HG03342 (cell line): ENCODE results near the gene DCDC2C.

Source experiments
- ATAC-seq: cut with Tn5 transposase; IDR thresholded peaks from one replicate; pipeline ENCODE4 v1.9.1; 2021; ENCODE audit warnings: mild to moderate bottlenecking, moderate library complexity; ENCODE audit not compliant: unreplicated experiment

Gene DCDC2C

DNA sequence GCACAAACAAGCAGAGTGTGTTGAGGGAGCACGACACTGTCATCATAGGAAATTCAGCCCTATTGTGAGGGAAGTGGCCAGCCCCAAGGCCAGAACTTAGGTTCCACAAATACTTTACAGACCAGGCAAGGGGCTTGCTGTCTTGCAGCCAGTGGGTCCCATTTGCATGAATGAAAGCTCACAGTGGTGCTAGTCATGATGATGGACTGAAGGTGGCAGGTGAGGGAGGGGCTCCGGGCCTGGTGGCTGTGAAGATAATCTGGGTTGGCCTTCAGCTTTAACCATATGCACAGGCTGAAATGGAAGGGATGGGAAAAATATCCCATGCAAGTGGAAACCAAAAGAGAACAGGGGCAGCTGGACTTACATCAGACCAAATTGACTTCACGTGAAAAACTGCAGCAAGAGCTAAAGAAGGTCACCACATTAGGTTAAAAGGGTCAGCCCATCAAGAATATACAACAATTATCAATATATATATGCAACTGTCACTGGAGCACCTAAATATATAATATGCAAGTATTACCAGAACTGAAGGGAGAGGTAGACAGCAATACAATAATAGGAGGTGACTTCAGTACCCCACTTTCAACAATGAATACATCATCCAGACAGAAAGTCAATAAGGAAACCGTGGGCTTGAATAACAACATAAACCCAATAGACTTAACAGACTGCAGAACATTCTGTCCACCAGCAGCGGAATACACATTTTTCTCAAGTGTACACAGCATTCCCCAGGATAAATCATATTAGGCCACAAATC lies 39.6 kb downstream of the DCDC2C start:
- ATAC-seq = no peak

DNA sequence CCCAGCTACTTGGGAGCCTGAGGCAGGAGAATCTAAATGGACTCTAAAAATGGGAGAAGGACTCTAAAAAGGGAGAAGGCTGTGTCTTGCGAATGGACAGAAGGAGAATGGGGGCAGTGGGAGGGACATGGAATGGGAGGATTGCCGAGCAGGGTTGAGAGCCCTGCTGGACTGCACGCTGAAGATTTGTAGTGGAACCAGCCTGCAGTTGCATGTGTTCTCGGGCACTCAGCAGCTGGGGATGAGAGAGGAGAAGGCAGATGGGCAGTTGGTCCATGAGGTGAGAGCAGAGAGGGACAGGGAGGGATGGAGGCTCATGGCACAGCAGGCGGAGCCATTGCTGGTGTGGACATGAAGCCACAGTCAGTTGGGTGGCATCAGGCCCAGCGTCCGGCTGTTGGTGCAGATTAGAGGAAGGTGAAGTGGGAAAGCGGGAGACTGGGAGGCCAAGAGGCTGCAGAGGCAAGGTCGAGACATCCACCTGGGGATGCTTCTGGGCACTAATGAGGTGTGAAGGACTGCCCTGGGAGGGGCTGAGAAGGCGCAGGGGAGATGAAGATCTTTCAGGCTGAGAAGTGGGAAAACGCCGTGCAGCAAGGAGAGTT lies 40.7 kb downstream of the DCDC2C start:
- no peak for ATAC-seq

DNA sequence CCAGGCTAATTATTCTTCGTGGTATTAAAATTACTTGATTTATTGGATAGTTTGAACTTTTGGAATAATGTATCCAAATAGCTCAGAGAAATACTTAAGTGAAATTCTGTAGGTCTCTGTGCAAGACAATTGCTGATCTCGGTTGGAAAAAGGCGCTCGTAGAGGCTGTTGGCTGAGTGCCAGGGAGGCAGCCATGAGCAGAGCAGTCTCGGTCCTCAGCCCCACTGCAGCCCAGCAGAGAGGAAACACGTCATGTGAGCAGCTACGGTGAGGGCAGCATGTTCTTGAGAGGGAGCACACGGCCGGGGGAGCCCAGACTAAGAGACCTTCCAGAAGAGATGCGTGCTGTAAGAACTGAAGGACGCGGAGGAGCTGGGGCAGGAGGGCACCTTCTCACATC lies 42.5 kb downstream of the DCDC2C start:
- ATAC-seq = no peak

DNA sequence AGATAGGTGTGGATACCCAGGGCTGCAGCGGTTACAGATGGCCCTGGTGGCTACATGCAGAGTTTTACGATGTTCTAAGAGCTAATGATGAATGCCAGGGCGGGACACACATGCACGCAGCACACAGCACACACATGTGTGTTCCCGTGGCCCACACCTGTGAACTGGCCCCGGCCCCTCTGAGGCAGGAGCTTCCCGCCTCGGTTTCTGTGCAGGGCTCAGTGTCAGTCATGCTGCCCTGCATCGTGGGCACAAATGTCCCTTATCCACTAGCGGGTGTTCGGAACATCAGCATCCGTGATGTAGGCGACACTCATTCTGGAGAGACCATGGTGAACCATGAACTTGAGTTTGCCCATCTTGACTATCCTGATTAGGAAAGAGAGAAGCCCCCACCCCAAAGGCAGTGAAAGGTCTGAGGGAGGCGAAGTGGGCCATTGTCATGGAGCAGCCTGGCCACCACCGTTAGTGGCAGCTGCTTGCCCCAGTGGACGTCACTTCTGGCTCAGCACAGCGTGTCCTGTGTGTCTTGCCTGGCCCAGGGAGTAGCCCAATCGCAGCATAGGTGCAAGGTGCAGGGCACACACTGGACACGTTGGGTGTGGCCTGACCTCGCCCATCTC lies 43.8 kb downstream of the DCDC2C start:
- ATAC-seq = no peak

DNA sequence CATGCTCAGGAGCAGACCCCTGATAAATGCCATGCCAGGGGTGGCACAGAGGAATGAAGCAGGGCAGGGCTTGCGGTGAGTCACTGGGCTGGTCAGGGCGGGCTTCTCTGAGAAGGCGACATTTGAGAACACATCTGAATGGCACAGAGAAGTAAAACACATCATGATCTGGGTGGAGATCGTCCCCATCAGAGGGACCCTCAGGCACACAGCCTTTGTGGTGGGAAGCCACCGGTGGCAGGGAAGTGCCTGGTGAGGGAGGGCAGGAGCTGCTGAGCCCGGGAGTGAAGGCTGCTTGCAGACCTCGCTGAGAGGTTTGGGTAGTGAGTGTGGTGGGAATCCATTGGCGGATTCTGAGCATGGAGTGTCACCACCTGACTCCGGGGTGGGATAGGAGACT lies 44.5 kb downstream of the DCDC2C start:
- ATAC-seq = no peak

DNA sequence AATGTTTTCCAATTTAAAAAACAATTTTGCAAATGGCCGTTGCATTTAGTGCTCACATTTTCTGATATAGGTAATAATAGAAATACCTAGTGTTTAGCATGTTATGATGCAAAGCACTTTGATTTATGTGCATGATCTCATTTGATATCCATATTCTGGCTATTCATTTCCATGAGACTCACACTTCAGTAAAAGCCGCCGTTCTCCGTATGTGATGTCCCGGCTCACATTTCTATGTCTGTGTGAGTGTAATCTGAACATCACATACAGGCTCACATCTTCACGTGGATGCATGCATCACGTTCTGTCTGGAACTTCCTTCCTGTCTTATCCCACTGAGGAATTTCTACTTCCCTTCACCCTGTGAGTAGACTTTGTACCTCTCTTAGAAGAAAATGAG lies 45.8 kb downstream of the DCDC2C start:
- no peak for ATAC-seq

DNA sequence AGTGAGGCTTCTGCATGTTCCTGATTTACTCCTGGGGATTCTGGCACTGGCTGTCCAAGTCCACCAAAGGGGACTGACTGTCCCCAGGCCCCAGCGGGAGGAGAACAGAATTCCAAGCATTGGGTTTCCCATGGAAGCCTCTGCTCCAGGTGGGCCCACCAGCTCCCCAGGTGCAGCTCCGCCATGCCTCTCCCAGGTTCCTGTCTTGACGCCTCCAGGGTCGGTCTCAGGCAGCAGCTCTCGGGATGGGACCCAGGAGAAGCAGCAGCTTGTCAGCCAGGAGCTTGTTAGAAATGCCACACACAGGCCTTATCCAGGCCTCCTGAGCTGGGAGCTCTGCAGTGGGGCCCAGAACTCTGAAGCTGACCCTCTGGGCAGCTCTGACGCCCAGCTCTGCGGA lies 47.9 kb downstream of the DCDC2C start:
- no peak for ATAC-seq

DNA sequence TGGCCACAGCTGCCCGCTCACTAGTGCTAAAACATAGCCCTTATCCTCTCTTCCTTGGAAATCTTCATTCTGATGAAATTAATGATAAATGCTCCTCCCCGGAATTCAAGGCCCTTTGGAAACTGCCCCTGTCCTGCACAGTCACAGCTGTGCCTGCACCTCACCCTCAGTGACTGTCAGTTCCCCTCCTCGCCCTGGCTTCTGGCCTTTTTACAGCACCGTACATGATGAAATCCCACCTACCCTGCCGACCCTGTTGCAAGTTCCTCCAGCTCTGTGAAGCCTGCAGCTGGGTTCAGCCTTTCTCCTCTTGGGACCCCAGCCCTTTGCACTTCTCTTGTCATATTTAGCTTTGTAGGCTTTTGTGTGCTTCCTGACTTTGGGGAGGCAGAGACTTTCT lies 48.4 kb downstream of the DCDC2C start:
- ATAC-seq = no peak

DNA sequence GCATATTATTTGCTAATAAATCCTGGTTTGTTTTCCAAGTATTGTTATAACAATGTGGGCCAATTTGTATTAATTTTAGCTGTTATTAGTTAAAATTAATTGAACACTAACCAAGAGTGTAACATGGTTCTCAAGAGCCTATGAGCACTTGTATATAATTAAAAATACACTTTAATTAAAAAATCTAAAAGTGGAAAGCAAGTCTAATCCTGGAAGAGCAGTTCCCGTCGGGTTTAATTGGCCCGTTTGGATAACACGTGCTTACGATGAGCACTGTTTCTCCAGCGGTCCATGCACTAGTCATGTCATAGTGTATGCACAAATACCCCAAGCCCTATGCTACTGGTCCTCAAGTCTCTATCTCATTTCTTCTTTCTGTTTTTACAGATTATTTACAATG lies 49.0 kb downstream of the DCDC2C start:
- ATAC-seq = no peak

DNA sequence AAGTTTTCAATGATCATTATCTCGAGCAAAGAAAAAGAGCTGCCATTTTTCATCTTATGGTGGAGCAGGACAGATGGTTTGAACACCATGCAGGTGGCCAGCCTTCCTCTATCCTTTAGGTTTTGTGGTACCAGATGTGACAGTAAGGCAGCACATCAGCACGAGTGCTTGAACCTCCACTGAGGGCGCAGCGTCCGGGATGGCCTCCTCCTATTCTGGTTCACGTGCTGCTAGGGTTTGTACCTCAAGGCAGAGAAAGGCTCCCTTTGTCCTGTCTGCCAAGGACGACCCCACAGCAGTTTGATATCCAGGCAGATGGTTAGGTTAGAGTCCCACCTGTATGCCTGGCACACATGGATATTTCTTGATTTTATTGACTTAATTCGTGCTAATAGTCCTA lies 50.2 kb downstream of the DCDC2C start:
- ATAC-seq = no peak

DNA sequence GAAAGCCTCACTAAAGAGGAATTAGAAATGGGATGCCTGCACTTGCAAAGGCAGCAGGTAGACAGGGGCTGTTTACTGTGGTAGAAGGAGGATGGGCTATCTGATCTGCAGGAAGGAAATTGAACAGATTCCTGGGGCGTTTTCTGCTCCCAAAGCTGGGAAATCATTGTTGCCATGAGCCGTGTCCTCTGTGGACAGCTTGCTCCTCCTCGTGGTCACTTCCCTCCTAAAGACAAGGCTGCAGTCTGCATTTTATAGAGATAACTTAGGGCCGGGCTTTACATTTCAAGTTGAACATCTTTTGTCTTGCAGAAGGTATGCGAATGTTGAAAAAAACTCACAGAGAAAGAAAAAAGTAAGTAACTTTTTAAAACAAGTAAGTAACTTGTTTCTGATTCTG lies 50.9 kb downstream of the DCDC2C start:
- ATAC-seq = no peak

DNA sequence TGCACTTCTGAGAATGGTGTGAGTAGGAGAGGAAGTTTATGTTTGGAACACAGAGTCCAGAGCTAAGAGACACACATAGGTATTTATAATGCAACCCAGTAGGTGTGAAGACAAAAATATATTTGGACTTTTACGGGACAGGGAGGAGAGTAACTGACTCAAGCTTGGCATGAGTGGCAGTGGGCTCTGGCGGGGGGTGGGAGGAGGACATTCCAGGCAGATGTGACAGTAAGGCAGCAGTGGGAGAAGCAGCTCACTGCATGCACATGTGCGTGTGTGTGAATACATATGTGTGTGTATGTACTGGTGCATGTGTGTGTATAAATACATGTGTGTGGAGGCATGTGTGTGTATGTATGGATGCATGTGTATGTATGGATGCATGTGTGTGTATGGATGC lies 51.4 kb downstream of the DCDC2C start:
- no peak for ATAC-seq

DNA sequence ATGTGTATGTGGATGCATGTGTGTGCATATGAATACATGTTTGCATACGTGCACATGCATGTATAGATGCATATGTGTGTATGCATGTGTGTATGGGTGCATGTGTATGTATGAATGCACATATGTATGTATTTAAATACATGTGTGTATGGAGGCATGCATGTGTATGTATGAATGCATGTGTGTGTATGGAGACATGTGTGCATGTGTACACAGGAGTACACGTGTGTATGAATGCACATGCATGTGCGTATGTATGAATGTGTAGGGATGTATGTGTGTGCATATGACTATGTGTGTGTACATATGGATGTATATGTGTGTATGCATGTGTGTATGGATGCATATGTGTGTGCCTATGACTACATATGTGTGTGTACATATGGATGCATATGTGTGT lies 51.9 kb downstream of the DCDC2C start:
- ATAC-seq = no peak

DNA sequence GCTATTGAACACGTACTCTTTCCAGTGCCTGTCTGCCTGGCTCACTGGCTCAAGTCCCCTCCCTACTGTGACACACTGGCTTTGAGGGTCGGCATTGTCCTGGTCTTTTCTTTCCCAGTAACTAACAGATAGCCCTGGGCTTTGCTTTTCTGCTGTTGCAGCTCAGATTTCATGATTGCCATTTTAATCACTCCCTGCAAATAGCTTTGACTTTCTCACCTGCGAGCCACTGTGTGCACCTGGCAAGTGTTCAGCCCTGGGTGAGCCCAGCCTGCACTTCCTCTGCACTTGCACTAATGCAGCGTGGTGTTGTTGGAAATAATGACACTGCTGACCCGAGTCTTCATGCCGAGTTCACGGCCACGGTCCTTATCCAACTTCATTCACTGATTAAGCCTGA lies 52.9 kb downstream of the DCDC2C start:
- no peak for ATAC-seq

DNA sequence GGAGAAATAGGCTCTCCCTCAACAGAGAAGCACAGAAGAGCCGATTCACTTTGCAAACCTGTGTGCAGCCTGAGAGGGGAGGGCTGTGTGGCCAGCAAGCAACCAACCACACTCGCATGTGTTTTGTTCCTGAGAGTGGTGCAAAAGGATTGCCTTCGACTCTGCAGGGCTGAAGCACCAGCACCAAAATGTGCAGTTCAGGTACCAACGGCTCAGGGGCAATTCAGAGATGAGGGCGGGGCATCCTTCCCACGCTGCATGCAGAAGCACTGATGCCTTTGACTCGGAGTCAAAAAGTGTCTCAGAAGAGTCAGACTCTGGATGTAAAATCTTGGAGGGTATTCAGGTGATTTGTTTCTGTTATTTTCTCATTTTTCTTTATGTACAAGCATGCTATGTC lies 55.5 kb downstream of the DCDC2C start:
- no peak for ATAC-seq

DNA sequence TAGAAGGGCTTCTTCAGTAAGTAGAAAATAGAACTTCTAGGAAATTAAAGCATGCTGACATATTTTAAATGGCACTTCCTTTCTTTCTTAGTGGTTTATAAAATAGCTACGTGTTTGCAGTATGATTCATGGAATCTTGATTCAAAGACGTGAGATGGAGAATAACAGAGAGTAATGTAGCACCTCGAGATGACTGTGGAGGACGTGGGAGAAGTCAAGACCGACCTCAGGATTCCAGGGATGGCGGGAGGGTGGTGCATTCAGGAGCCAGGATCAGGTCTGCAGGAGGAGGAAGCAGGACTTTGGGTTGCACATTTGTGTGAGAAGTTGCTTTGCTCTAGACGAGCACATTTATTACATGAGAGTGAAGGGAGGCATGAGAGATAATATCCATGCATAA lies 56.0 kb downstream of the DCDC2C start:
- no peak for ATAC-seq

DNA sequence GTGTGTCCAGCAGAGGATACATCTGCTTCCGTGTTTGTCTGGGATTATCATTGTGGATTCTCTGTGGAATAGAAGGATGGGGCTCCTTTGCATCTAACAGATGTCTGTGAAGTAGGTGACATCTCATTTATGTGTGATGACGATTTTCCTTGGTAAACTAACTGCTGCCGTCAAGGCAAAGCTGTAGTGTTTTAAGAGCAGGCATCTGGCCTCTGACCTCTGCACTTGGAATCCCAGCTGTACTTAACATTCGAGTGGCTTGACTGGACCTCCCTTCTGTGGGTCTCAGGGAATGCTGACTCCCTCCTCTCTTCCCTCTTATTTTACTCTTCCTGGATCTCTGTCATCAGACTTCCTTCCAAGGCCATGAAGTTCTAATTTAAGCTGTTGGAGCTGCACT lies 56.4 kb downstream of the DCDC2C start:
- no peak for ATAC-seq

DNA sequence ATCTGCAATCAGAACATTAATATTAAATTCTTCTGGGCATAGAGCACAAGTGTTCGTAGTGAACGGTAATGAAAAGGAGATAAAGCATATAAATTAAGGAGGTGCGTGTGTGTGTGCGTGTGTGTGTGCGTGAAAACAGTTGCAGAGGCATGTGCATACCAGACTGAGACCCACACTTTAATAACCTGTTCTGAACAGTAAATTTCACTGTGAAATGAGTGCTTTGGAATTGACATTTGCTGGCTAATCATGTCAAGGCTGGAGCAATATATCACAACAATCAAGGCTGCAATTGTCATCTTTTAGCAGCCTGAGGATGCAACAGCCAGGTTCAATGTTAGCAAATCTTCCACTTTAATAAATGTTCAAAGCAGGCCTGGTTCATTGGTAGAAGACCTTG lies 57.9 kb downstream of the DCDC2C start:
- ATAC-seq = no peak

DNA sequence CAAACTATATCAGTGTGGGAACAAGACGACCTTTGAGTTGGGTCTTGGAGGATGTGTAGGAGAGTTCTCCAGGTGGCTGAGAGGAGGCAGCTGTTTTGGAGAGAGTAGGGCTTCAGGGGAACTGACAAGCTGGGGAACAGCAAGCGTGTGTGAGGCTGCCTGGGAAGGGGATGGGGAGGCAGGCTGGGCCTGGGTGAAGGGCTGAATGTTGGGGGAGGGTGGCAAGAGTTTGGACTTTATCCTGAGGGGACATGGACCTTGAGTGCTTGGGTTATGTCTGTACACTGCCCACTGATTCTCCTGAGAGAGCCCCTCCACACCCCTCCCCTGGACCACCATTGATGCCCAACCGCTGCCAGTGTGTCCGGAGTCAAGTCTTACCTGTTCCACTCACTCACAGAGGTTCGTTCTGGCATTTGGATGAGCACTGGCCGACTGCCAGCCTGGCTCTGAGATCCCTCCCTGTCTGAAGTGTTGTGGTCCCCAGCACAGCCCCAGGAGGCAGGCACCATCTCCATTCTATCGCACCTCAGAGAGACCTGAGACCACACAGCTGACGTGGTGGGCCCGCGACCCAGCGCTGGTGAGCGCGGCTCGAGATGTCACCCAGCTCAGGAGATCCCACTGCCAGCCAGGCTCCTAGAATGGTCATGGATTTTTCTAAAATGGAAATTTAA lies 59.5 kb downstream of the DCDC2C start:
- ATAC-seq = no peak

DNA sequence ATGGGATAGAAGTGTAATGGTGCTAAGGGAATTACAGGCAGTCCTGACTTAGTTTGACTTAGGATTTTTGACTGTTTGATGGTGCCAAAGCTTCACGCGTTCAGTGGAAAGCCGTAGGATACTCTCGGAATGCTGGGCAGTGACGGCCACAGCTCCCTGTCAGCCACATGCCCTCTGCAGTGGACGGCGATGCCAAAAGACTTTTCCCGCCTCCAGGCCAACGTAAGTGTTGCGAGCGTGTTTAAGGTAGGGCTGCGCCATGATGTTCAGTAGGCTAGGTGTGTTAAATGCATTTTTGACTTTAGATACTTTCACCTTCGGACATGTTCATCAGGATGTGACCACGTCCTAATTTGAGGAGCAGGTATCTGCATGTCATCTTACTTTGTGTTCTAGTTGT lies 63.4 kb downstream of the DCDC2C start:
- no peak for ATAC-seq

DNA sequence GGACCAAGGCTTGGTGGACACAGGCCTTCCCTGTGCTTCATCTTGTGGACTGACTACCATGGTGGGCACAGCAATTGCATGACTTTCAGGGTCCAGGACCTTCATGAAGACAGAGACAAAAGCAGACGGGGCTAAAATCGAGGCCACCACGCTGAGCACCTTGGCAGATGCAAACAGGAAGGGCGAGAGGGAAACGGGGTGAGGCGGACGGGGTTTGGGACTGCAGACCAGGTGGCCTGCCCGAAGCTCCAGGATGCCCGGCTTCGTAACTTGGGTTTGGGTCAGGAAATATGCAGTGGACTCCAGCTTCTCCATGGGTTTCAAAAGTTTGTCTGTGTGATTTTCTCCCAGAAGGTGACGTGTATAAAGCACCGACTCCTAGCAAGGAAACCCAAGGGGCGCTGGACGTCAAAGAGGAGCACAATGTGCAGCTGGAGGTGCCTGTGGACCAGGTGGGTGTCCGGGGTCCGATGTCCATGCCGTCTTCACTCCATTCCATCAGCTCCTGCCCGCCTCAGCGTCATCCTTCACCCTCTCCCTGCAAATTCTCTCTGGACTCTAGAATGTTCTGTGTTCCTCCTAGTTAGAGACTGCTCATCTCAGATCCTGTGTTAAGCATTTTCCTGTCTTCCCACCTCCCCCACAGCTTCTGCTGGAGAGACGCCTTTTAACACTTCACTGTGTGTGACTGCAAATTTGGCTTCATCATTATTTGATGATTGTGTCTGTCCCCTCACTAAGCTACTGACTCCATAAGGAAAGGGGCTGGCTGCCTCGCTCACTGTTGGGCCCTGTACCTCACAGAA lies 65.8 kb downstream of the DCDC2C start:
- ATAC-seq = no peak
